Skeletal muscle satellite cell (primary cell): ENCODE results near the gene CPT1A.

Experiments
- H3K27me3 ChIP-seq: 2 replicates; pipeline ENCODE4 v1.7.0; 2013; ENCODE audit warnings: low read length; ENCODE audit not compliant: control insufficient read depth, insufficient read depth
- H3K36me3 ChIP-seq: 2 replicates; pipeline ENCODE4 v1.7.0; 2013; ENCODE audit warnings: mild to moderate bottlenecking, control low read depth, low read length; ENCODE audit not compliant: insufficient read depth
- H3K4me1 ChIP-seq: 2 replicates; pipeline ENCODE4 v1.7.0; 2013; ENCODE audit warnings: low read length; ENCODE audit not compliant: control insufficient read depth, insufficient read depth
- H3K4me2 ChIP-seq: 2 replicates; pipeline ENCODE4 v1.7.0; 2013; ENCODE audit warnings: mild to moderate bottlenecking, low read length
- H3K4me3 ChIP-seq: 2 replicates; pipeline ENCODE4 v1.7.0; 2013; ENCODE audit warnings: low read length
- H3K9ac ChIP-seq: 2 replicates; pipeline ENCODE4 v1.7.0; 2013; ENCODE audit warnings: mild to moderate bottlenecking, low read depth, low read length, moderate library complexity
- H3K9me3 ChIP-seq: replicated peaks from 2 replicates; pipeline ENCODE4 v1.7.0; 2013; ENCODE audit warnings: mild to moderate bottlenecking, control low read depth, low read length

Gene CPT1A

DNA sequence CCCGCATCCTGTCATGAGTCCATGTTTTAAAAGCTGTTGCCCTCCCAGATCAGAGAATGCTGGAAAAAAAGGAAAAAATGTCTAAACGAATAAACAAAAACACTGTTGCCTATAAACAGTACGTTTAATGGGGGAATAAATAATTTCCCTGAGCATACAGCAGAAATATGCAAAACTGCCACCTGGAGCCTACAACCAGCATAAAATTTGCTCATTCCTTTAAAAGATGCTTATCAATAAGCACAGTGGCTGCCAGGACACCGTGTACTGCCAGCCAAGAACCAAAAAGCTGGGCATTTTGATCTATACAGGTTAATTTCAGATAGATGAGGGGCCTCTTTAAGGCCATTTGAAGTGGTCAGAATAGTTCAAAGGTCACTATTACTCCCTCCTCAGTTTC, 5.7 kb upstream of the CPT1A start:
- Histone ChIP-seq H3K4me3 (no peak overlapping the region), H3K4me2 (no peak overlapping the region), H3K36me3 (no peaks in the 10 kb centered on the region), H3K9ac (no peak overlapping the region), H3K9me3 (no peaks in the 10 kb centered on the region), H3K4me1 (peaks cover 2% of the 10 kb centered on the region), H3K27me3 (peaks cover 46% of the 10 kb centered on the region)

DNA sequence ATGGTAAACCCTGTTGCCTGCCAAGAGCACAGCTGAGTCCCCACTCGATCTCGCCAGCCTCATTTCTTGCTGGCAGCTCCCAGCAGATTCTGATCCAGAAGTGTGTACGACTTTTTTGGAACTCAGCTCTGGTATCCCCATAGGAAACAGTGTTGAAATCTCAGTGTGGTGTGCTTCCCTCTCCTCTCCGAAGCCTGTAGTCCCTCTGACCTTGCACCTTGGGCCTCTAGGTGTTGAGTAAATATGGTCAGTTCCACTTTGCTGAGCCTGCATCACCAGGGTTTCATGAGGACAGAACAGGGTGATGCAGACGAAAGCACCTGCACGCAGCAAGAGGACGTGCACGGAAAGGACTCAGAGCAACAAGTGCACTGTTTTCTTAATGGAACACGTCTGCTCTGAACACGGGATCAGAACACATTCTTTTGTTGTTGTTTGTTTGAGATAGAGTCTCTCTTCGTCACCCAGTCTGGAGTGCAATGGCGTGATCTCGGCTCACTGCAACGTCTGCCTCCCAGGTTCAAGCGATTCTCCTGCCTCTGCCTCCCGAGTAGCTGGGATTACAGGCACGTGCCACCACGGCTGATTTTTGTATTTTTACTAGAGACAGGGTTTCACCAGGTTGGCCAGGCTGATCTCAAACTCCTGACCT, 3.8 kb upstream of the CPT1A start:
- Histone ChIP-seq H3K4me3 (no peak overlapping the region), H3K4me2 (no peak overlapping the region), H3K36me3 (no peaks in the 10 kb centered on the region), H3K9me3 (no peaks in the 10 kb centered on the region), H3K9ac (no peak overlapping the region), H3K4me1 (peaks cover 11% of the 10 kb centered on the region), H3K27me3 (peaks cover 32% of the 10 kb centered on the region)

DNA sequence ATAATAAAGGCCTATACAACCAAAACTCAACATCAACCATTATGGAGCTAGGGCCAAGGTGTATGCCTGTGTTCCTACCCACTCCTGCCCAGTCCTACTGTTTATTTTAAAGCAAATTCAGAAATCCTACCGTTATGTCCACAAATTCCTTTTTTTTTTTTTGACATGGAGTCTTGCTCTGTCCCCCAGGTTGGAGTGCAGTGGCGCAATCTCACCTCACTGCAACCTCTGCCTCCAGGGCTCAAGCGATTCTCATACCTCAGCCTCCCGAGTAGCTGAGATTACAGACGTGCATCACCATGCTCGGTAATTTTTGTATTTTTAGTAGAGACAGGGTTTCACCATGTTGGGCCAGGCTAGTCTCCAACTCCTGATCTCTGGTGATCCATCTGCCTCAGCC, 3.1 kb upstream of the CPT1A start:
- Histone ChIP-seq H3K4me3 (no peak overlapping the region), H3K36me3 (no peaks in the 10 kb centered on the region), H3K9ac (no peak overlapping the region), H3K4me1 (peaks cover 17% of the 10 kb centered on the region), H3K27me3 (peaks cover 32% of the 10 kb centered on the region), H3K9me3 (no peaks in the 10 kb centered on the region), H3K4me2 (no peak overlapping the region)

DNA sequence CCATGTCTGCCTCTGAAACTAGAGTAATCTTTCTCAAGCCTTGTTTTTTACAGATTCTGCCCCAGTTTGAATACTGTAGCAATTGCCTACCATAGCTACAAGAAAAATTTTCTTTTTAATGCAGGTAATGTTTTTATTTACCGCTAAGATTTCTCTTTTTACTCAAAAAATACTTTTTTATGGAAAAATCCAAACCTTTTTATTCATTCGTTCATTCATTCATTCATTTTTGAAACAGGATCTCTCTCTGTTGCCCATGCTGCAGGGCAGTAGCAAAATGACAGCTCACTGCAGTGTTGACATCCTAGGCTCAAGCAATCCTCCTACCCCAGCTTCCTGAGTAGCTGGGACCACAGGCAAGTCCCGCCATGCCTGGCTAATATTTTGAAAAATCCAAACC, 2.7 kb upstream of the CPT1A start:
- H3K4me3 ChIP-seq, result no peak overlapping the region
- peaks cover 32% of the 10 kb centered on the region for H3K27me3 ChIP-seq
- no peaks in the 10 kb centered on the region for H3K36me3 ChIP-seq
- H3K4me2 ChIP-seq, result no peak overlapping the region
- H3K9ac ChIP-seq, result no peak overlapping the region
- no peaks in the 10 kb centered on the region for H3K9me3 ChIP-seq
- peaks cover 22% of the 10 kb centered on the region for H3K4me1 ChIP-seq

DNA sequence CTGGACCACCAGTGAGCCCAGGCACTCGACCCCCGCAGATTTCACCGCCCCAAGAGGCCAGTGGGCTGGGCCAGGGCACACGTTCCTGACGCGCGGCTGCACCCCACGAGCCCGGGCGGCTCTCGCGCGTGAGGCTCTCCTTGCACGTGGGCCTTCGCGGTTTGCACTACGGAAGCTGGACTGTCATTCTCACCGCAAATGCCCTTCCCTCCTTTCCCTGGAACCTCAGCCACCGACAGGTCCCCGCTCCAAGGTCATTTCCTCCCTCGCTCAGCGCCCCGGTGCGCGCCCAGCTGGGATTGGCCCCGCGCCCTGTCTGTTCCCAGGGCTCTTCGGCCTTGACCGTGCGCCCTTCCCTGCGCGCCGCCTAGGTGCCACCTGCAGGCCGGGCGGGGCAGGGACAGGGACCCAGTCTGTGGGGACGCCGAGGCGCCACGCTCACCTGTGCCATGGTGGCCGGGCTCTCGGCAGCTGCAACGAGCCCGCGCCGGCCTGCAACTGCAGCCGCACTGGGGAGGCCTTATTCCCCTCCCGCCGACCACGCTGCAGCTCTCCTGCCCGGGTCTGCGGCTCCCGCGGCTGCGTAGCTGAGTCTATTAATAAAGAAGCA, 2.1 kb upstream of the CPT1A start:
- Histone ChIP-seq H3K4me2 (no peak overlapping the region), H3K36me3 (no peaks in the 10 kb centered on the region), H3K4me3 (no peak overlapping the region), H3K9me3 (no peaks in the 10 kb centered on the region), H3K9ac (no peak overlapping the region), H3K27me3 (peaks cover 28% of the 10 kb centered on the region), H3K4me1 (peaks cover 23% of the 10 kb centered on the region)

DNA sequence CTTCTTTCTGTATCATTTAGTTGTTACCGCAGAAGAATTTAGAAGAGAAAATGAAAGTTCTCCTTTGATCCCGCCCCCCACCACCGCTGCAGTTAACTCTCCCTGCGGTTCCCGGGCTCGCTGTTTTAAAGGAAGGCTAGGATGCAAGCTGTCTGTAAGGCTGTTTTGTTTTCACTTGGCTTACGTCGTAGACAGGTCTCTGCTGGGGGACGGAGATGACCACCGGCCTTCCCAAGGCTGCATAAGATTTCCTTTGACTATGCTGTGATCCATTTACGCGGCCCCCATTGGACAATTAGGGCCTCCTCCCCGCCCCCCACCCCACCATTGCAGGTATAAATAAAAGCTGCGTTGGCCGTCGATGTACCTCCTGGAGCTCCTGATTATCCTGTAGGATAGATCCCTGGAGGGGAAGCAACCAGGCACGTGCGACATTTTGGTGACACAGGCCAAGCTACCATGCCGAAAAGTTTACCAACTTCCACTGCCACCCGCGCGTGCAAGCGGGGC, 1.4 kb upstream of the CPT1A start:
- no peak overlapping the region for H3K9ac ChIP-seq
- peaks cover 29% of the 10 kb centered on the region for H3K4me1 ChIP-seq
- no peaks in the 10 kb centered on the region for H3K36me3 ChIP-seq
- H3K4me3 ChIP-seq, result peak overlapping the region; percentile 31
- peak overlapping the region; percentile 63 for H3K4me2 ChIP-seq
- no peaks in the 10 kb centered on the region for H3K9me3 ChIP-seq
- H3K27me3 ChIP-seq, result peaks cover 28% of the 10 kb centered on the region

DNA sequence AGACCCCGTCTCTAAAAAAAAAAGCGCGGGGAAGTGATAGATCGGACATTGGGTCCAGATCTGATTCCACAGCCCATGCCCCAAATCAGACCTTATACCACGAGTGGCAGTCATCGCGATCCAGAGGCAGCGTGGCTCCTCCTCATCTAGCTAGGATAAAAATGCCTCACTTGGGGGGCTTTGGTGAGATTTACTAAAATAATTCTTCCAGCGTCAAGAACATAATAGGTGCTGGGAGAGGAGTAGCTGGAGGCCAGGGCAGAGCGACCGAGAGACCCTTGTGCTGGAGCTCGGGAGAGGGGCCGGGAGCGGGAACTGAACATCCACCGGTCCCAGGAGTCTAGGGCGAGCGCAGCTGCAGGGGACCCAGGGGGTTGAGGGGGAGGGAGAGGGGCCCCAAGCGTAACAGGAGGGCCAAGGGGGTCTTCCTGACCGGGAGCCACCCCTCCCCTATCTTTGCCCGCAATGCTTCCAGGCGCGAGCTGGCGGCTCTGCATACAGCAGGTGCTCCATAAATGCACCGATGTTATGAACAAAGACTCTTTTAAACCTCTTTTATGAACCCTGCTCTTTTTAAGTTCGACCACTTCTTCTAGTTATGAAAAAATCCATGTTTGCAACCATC, 823 bp upstream of the CPT1A start:
- H3K9ac ChIP-seq, result no peak overlapping the region
- H3K27me3 ChIP-seq, result peaks cover 24% of the 10 kb centered on the region
- peaks cover 35% of the 10 kb centered on the region for H3K4me1 ChIP-seq
- no peaks in the 10 kb centered on the region for H3K9me3 ChIP-seq
- H3K4me2 ChIP-seq, result peak overlapping the region; percentile 82
- no peaks in the 10 kb centered on the region for H3K36me3 ChIP-seq
- H3K4me3 ChIP-seq, result peak overlapping the region; percentile 31

DNA sequence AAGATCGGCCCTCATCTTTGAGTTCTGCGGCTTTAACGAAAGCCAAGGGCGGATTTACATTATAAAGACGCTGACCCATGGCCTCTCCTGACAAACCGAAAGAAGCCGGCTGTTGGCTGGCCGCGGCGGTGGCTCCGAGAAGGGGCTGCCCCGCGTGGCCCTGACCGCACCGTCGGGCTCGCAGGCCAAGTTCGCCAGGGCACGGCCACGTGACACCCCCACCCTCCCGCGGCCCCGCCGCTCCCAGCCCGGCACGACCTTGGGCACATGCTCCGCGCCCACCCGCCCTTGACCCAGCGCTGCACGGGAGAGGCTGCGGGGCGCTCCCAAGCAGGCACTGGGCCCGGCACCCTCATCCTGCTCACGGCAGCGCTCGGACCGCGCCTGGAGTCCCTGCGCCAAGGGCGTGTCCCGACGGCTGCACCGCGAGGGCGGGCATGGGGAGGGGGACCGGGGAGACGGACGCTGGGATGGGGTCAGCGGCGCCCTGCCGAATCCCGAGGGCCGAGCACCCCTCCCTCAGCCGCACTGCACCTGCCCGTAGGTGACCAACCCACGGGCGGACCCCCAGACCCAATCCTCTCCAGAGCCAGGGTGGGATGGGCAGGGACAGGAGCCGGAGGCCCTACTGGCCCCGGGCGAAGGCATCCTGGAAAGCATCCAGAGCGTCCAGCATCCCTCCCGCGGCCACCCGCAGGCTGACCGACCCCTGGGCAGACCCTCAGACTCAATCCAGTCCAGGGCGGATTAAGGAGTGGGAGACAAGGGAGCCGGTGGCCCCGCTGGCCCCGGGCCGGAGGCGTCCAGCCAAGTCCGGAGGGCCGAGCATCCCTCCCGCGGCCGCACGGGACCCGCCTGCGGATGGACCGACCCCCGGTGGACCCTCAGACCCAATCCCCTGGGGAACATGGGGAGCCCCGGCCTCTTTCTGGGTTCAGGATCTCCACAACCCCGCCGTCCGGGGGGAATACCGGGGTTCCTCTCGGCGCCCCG, 759 bp downstream of the CPT1A start:
- Histone ChIP-seq H3K4me2 (peak overlapping the region; percentile 90), H3K9ac (peak overlapping the region; percentile 78), H3K36me3 (no peaks in the 10 kb centered on the region), H3K27me3 (peaks cover 12% of the 10 kb centered on the region), H3K4me3 (peak overlapping the region; percentile 80), H3K4me1 (peaks cover 35% of the 10 kb centered on the region), H3K9me3 (no peaks in the 10 kb centered on the region)

DNA sequence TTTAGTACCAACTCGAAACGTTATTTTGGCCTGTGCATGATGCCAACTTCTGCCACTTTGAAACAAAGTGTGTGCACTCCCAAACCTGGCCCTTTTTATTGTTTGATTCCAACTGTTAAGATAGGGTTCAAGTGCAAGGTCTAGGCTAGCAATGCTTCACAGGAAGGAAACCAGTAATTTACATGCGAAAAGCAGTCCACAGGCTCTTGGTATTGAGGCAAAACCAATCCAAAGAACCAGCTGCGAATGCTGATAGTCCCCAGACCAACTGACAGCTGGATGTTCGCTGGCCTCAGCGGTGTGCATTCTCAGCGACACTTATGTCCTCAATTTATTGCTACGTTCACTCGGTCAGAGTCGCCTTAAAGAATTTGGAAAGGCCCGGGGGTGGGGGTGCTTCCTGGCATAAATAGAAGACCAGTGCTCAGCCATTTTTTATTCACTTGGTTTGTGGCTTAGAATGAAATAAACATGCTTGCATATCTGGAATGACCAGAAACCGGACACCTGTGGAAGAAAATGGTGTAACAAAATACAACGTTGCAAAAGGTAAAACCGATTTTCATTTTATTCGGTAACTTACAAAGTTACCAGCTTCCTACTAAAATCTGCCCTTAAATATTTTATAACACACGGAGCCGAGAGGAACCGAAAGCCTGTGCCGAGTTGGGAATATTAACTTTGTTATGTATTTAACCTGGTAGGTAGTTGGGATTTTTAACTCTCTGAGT, 1.6 kb downstream of the CPT1A start:
- no peaks in the 10 kb centered on the region for H3K9me3 ChIP-seq
- peak overlapping the region; percentile 80 for H3K4me3 ChIP-seq
- peaks cover 6% of the 10 kb centered on the region for H3K27me3 ChIP-seq
- H3K4me1 ChIP-seq, result peaks cover 35% of the 10 kb centered on the region
- H3K36me3 ChIP-seq, result no peaks in the 10 kb centered on the region
- H3K9ac ChIP-seq, result peak overlapping the region; percentile 78
- H3K4me2 ChIP-seq, result peak overlapping the region; percentile 90

DNA sequence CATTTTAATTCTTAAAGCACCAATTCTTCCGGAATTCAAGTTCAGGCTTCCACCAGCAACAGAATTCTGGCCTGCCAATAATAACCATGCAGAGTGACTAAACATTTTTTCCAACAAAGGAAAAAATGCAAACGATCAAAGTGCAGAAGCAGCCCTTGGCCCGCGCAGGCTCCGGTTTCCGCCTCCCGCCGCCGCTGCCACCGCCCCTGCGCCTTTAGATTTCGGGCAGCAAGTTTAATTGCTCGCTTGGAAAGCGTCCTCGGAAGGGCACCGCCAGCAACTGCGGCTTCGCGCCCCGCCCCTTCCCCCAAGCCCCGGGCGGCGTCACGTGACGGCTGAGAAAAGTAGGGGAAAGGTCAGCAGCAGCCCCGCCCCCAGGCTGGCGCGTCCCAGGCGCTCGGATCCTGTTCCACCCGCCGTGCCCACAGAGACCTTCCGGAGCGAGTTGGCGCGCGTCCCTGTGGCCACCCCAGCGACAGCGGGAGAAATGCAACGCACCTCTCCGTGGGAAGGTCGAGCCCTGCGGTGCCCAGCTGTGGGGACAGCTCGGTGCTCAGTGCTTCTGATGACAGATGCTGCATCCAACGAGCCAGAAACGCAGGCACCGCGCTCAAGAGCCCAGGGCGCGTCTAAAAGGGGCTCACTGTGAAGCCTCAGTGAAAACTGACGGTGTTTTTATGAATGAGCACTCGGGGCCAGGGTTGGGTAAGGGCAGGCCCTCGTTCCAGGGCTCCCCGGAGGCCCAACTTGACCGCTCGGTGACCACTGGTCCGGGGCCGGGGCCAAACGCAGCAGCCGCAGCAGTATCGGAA, 2.5 kb downstream of the CPT1A start:
- peaks cover 6% of the 10 kb centered on the region for H3K27me3 ChIP-seq
- H3K4me2 ChIP-seq, result peak overlapping the region; percentile 90
- no peaks in the 10 kb centered on the region for H3K9me3 ChIP-seq
- no peaks in the 10 kb centered on the region for H3K36me3 ChIP-seq
- peaks cover 35% of the 10 kb centered on the region for H3K4me1 ChIP-seq
- H3K9ac ChIP-seq, result peak overlapping the region; percentile 78
- H3K4me3 ChIP-seq, result peak overlapping the region; percentile 80
